AG04449 (cell line): ENCODE results near the gene PRRX2.

Experiments
- CTCF ChIA-PET: fragments of 350-600 bp; formaldehyde crosslinking; extraction: SDS; loops from one replicate; lab custom pipeline; 2021; ENCODE audit warnings: antibody characterized with exemption; lab: Yijun Ruan, JAX
- POLR2A ChIA-PET: fragments of 400-600, 350-600 bp; formaldehyde crosslinking; extraction: SDS; loops from one replicate; lab custom pipeline; 2020; ENCODE audit warnings: antibody characterized with exemption, inconsistent platforms; lab: Yijun Ruan, JAX
- DNase-seq: peaks from one replicate; pipeline ENCODE4 v3.0.0-alpha.2; 2010; ENCODE audit warnings: low read depth, low spot score
- H3K4me3 ChIP-seq: 2 replicates; pipeline ENCODE4 v1.5.1; 2011; ENCODE audit warnings: low read depth, mild to moderate bottlenecking, control low read depth, low read length
- CTCF ChIP-seq: IDR thresholded peaks from one replicate; pipeline ENCODE4 v1.5.1; 2011; ENCODE audit warnings: mild to moderate bottlenecking, moderate library complexity, low read length, control low read depth, inconsistent platforms; ENCODE audit not compliant: insufficient read depth; ENCODE audit errors: missing control alignments

The PRRX2 gene

DNA sequence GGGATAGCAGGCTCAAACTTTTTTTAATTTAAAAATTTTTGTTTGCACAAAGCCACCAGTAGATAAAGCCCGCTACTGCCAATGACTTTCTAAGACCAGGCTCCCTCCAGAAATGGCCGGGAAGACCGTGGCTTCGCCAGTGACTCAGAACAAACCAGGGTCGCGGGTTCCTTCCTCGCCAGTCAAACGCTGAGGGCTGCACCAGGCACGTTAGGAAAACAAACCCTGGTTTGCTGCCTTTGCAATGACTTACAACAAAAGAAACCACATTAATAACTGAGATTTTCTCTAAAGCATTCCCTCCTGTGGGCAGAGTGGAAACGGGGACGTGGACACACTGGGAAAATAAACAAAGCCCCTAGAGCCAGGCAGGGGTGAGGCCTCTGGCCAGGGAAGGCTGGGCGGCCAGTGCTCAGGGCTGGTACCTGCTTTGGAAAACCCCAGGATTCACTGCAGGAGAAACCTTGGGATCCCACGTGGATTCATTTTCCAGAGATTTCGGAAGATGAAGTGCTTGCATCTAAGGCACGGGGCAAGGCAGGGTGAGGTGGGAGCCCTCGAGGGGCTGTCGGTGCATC, 3.8 kb downstream of the PRRX2 start:
- TF ChIP-seq CTCF, result no peak
- ChIA-PET POLR2A (interaction anchor here (0.6 kb wide), 1 partner anchor 348 kb away, joined by 3 read pairs; no protein-coding TSS in a partner anchor), CTCF (no interaction called here)
- peak overlapping the region; percentile 25 for H3K4me3 ChIP-seq
- peak; percentile 53 for DNase-seq

DNA sequence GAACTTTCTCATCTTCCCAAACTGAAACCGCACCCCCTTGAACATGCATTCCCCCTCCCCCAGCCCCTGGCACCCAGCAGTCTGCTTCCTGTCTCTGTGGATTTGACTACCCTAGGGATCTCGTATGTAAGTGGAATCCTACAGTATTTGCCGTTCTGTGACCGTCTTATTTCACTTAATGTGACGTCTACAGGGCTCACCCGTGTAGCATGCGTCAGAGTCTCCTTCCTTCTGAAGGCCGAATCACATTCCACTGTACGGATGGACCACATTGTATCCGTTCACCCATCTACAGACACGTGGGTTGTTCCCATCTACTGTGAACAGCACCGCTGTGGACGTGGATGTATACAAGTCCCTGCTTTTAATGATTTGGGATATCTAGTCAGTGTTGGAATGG, 4.5 kb downstream of the PRRX2 start:
- no peak for TF ChIP-seq CTCF
- POLR2A ChIA-PET, result no interaction called here
- no peak overlapping the region for H3K4me3 ChIP-seq
- no peak for DNase-seq
- CTCF ChIA-PET, result no interaction called here

GRCh38 chr9:129671065-129671464, 5.6 kb downstream of the PRRX2 start:
- DNase-seq, result no peak
- ChIA-PET POLR2A (no interaction called here), CTCF (interaction anchor here (1.1 to 1.4 kb wide), 2 partner anchors 28 to 55 kb away, joined by 5 to 6 read pairs; no protein-coding TSS in a partner anchor)
- H3K4me3 ChIP-seq, result no peak overlapping the region
- no peak for TF ChIP-seq CTCF

GRCh38 chr9:129671519-129671918, 6.1 kb downstream of the PRRX2 start:
- no peak overlapping the region for H3K4me3 ChIP-seq
- POLR2A ChIA-PET, result interaction anchor here (0.9 kb wide), 1 partner anchor 26 kb away, joined by 3 read pairs; no protein-coding TSS in a partner anchor
- DNase-seq, result no peak
- no peak for TF ChIP-seq CTCF
- CTCF ChIA-PET, result interaction anchor here (1.1 to 1.4 kb wide), 2 partner anchors 29 to 55 kb away, joined by 5 to 6 read pairs; no protein-coding TSS in a partner anchor

GRCh38 chr9:129672702-129673101, 7.3 kb downstream of the PRRX2 start:
- ChIA-PET POLR2A (no interaction called here), CTCF (interaction anchor here (1.0 to 2.0 kb wide), 4 partner anchors 9 to 113 kb away, joined by 3 to 9 read pairs (median 4); no protein-coding TSS in a partner anchor)
- no peak overlapping the region for H3K4me3 ChIP-seq
- TF ChIP-seq CTCF, result no peak
- DNase-seq, result no peak

- DNase-seq, result no peak
- CTCF ChIA-PET, result interaction anchor here (1.0 to 2.0 kb wide), 4 partner anchors 9 to 112 kb away, joined by 3 to 9 read pairs (median 4); no protein-coding TSS in a partner anchor
- no peak for TF ChIP-seq CTCF
- H3K4me3 ChIP-seq, result no peak overlapping the region
- POLR2A ChIA-PET, result no interaction called here
These were observed 8.2 kb downstream of the PRRX2 start for GRCh38 chr9:129673602-129674001.
